Pericardium fibroblast (primary cell): Measurements from ENCODE around the gene DNAJC4. TPM values are rescaled to one million over a fixed set of nuclear protein-coding genes. Genes with fewer than 3 reads are reported as not detected.

ENCODE experiments used
- total RNA-seq: library from RNA; depleted of rRNA; stranded (reverse); fragments of >200 nt; gene quantifications from 2 replicates; pipeline ENCODE4 v1.2.3, GENCODE V29; 2015

Gene DNAJC4
- total RNA-seq, result 14.0 and 32.9 TPM in 2 replicates

GRCh38 chr11:64230171-64230984 is at the start of gene DNAJC4:
TSS of gene DNAJC4 (plus strand) at chr11:64230548. CDS start at chr11:64230855, 307 bp downstream.

GRCh38 chr11:64185693-64186491 is 44.5 kb upstream of the DNAJC4 start, which contains the start of gene STIP1:
TSS of gene STIP1 (plus strand) at chr11:64186171. CDS start at chr11:64186262, 91 bp downstream.

GRCh38 chr11:64206457-64207255 is 23.7 kb upstream of the DNAJC4 start, which contains the start of gene FERMT3:
TSS of gene FERMT3 (plus strand) at chr11:64206721. CDS start at chr11:64207365, 644 bp downstream.

GRCh38 chr11:64225608-64226506 is 4.5 kb upstream of the DNAJC4 start, which contains the start of the genes NUDT22 and TRPT1:
TSS of gene NUDT22 (plus strand) at chr11:64226274. CDS start at chr11:64226653, 379 bp downstream.
TSS of gene TRPT1 (minus strand) at chr11:64226186. CDS start at chr11:64225860, 326 bp downstream.

GRCh38 chr11:64233913-64234586 is 3.7 kb downstream of the DNAJC4 start, which contains the start of gene VEGFB:
TSS of gene VEGFB (plus strand) at chr11:64234584. CDS start at chr11:64234834, 250 bp downstream.

GRCh38 chr11:64240435-64241240 is 10.3 kb downstream of the DNAJC4 start, which contains the start of gene FKBP2:
TSS of gene FKBP2 (plus strand) at chr11:64241095. CDS start at chr11:64242388, 1,293 bp downstream.

GRCh38 chr11:64246871-64247728 is 16.8 kb downstream of the DNAJC4 start, which contains the start of gene PPP1R14B:
TSS of gene PPP1R14B (minus strand) at chr11:64246943. CDS start at chr11:64246673, 270 bp downstream.

GRCh38 chr11:64251016-64251752 is 20.8 kb downstream of the DNAJC4 start, which contains the start of gene PLCB3:
TSS of gene PLCB3 (plus strand) at chr11:64251530. CDS start at chr11:64251650, 120 bp downstream.

Other genes starting within 250 kb of the DNAJC4 start
- 83.1 and 89.2 TPM in 2 replicates for gene OTUB1, start 244.1 kb upstream of the DNAJC4 start, total RNA-seq
- gene FLRT1, start 194.6 kb upstream of the DNAJC4 start, total RNA-seq, result 0.12 and 0.60 TPM in 2 replicates
- gene MACROD1, start 64.4 kb upstream of the DNAJC4 start, total RNA-seq, result 24.4 and 39.9 TPM in 2 replicates
- 88.1 and 90.1 TPM in 2 replicates for gene STIP1, start 44.4 kb upstream of the DNAJC4 start, total RNA-seq
- 3.2 and 3.4 TPM in 2 replicates for gene FERMT3, start 23.8 kb upstream of the DNAJC4 start, total RNA-seq
- 53.7 and 59.2 TPM in 2 replicates for gene TRPT1, start 4.4 kb upstream of the DNAJC4 start, total RNA-seq
- gene NUDT22, start 4.3 kb upstream of the DNAJC4 start, total RNA-seq, result 33.8 and 51.9 TPM in 2 replicates
- gene VEGFB, start 4.0 kb downstream of the DNAJC4 start, total RNA-seq, result 70.5 and 97.3 TPM in 2 replicates
- gene FKBP2, start 10.5 kb downstream of the DNAJC4 start, total RNA-seq, result 43.6 and 94.6 TPM in 2 replicates
- 184 and 217 TPM in 2 replicates for gene PPP1R14B, start 16.4 kb downstream of the DNAJC4 start, total RNA-seq
- 32.9 and 40.7 TPM in 2 replicates for gene PLCB3, start 21.0 kb downstream of the DNAJC4 start, total RNA-seq
- 133 and 152 TPM in 2 replicates for gene BAD, start 54.1 kb downstream of the DNAJC4 start, total RNA-seq
- gene GPR137, start 55.3 kb downstream of the DNAJC4 start, total RNA-seq, result 25.4 and 32.1 TPM in 2 replicates
- gene KCNK4, start 60.8 kb downstream of the DNAJC4 start, total RNA-seq, result 0.26 TPM in 1 of 2 replicates, not detected in the other
- gene CATSPERZ, start 69.8 kb downstream of the DNAJC4 start, total RNA-seq, result not detected in 2 replicates
- 16.9 and 30.0 TPM in 2 replicates for gene ESRRA, start 75.0 kb downstream of the DNAJC4 start, total RNA-seq
- gene TRMT112, start 87.0 kb downstream of the DNAJC4 start, total RNA-seq, result 200 and 206 TPM in 2 replicates
- 401 and 450 TPM in 2 replicates for gene PRDX5, start 87.6 kb downstream of the DNAJC4 start, total RNA-seq
- gene CCDC88B, start 109.7 kb downstream of the DNAJC4 start, total RNA-seq, result 0.34 and 2.7 TPM in 2 replicates
- 34.6 and 55.2 TPM in 2 replicates for gene RPS6KA4, start 128.6 kb downstream of the DNAJC4 start, total RNA-seq